GM19025 (cell line): ENCODE data around the gene TIMM10.
A peak's percentile ranks its signal among the peaks of the same experiment; 100 is the strongest.
"Not testable (repeated sequence)": the region's sequence is repeated elsewhere in the genome, so short reads cannot be mapped to it uniquely, and the experiment has no call there.

ENCODE experiments used
- ATAC-seq: cut with Tn5 transposase; IDR thresholded peaks from one replicate; pipeline ENCODE4 v1.9.1; 2021; ENCODE audit warnings: mild to moderate bottlenecking, low read depth, moderate library complexity; ENCODE audit not compliant: unreplicated experiment

Gene TIMM10

GRCh38 chr11:57543593-57543992 lies 13.0 kb upstream of the TIMM10 start:
- ATAC-seq: no peak

GRCh38 chr11:57542582-57542981 lies 12.0 kb upstream of the TIMM10 start:
- no peak for ATAC-seq

GRCh38 chr11:57541169-57541568 lies 10.6 kb upstream of the TIMM10 start:
- no peak for ATAC-seq

- ATAC-seq: no peak
Measured at GRCh38 chr11:57539342-57539741, 8.8 kb upstream of the TIMM10 start.

GRCh38 chr11:57536947-57537619 lies 6.5 kb upstream of the TIMM10 start, which contains the start of gene SMTNL1:
SMTNL1 (plus strand) TSS chr11:57537595; CDS start chr11:57542643, 5,048 bp downstream.
- ATAC-seq: no peak

GRCh38 chr11:57534449-57534848 lies 3.9 kb upstream of the TIMM10 start:
- not testable (repeated sequence) for ATAC-seq

GRCh38 chr11:57530215-57530595 lies 349 bp downstream of the TIMM10 start:
- peak; percentile 1 for ATAC-seq

- ATAC-seq: no peak
Measured at GRCh38 chr11:57529012-57529411, 1.5 kb downstream of the TIMM10 start.

- ATAC-seq: no peak
Measured at GRCh38 chr11:57527056-57527631, 3.4 kb downstream of the TIMM10 start.

- no peak for ATAC-seq
Measured at GRCh38 chr11:57523419-57523818, 7.1 kb downstream of the TIMM10 start.

- no peak for ATAC-seq
Measured at GRCh38 chr11:57521116-57521515, 9.4 kb downstream of the TIMM10 start.

GRCh38 chr11:57516061-57516443 lies 14.5 kb downstream of the TIMM10 start:
- no peak for ATAC-seq

GRCh38 chr11:57515332-57516060 lies 15.1 kb downstream of the TIMM10 start, which contains the start of gene SLC43A1:
SLC43A1 (minus strand) TSS chr11:57515702; CDS start chr11:57514111, 1,591 bp downstream.
- peak; percentile 48 for ATAC-seq

GRCh38 chr11:57514538-57515331 lies 15.8 kb downstream of the TIMM10 start:
- peak; percentile 31 for ATAC-seq

- ATAC-seq: peak; percentile 31
Measured at GRCh38 chr11:57513911-57514537, 16.5 kb downstream of the TIMM10 start.

GRCh38 chr11:57513452-57513795 lies 17.1 kb downstream of the TIMM10 start:
- no peak for ATAC-seq

- no peak for ATAC-seq
Measured at GRCh38 chr11:57512646-57513451, 17.7 kb downstream of the TIMM10 start.

GRCh38 chr11:57511741-57512430 lies 18.7 kb downstream of the TIMM10 start:
- no peak for ATAC-seq
